ENCODE measurements around the gene CYREN. TPM values are rescaled to one million over a fixed set of nuclear protein-coding genes. Genes with fewer than 3 reads are reported as not detected.

Gene CYREN
- total RNA-seq, 1 experiment from 2014 or later: 70.5 TPM

GRCh38 chr7:135147341-135147898, 23.1 kb downstream of the CYREN start:
- Histone ChIP-seq H3K79me2 (ENCODE audit: low read depth) (no peaks in the 10 kb centered on the region), H3K36me3 (ENCODE audit: low read depth) (no peaks in the 10 kb centered on the region), H3K4me1 (replicated peaks; ENCODE audit: insufficient read depth) (peaks cover 6% of the 10 kb centered on the region; the same call in 1 of the 2 replicates), H3K4me2 (peak overlapping the region; percentile 63), H3K9me3 (ENCODE audit: insufficient read depth, low read depth) (no peaks in the 10 kb centered on the region), H3K9me2 (ENCODE audit: insufficient read depth) (no peaks in the 10 kb centered on the region), H3K4me3 (peak overlapping the region; percentile 40; the same call in 1 of the 2 replicates), H2AFZ (peak overlapping the region; percentile 65; the same call in 1 of the 2 replicates), H3F3A (ENCODE audit: insufficient read depth, low read depth) (peaks cover 6% of the 10 kb centered on the region; the same call in 1 of the 2 replicates), H3K27me3 (ENCODE audit: insufficient read depth, low read depth) (no peaks in the 10 kb centered on the region), H4K20me1 (ENCODE audit: insufficient read depth) (no peaks in the 10 kb centered on the region), H3K27ac (no peak overlapping the region; the same call in 1 of the 2 replicates)
- TF ChIP-seq EZH2 (IDR thresholded peaks at IDR 0.05; ENCODE audit: low read depth): no peak
- no peak for TF ChIP-seq CTCF (conservative IDR thresholded peaks at IDR 0.05)
- CTCF ChIA-PET: interaction anchor here (0.8 kb wide), 1 partner anchor 22 kb away, joined by 3 read pairs; no protein-coding TSS in a partner anchor
- intact Hi-C loops (cut with micrococcal nuclease; ENCODE audit: unreplicated experiment): loop anchor here (10.0 kb wide), 1 partner anchor 163 kb away; the partner anchor contains the start of gene AGBL3
- no peak for DNase-seq
- POLR2A ChIA-PET (ENCODE audit: unreplicated experiment): interaction anchor here (0.6 kb wide), 2 partner anchors 38 to 942 kb away, joined by 4 to 6 read pairs; no protein-coding TSS in a partner anchor
- no TSS peak for BruUV-seq (replicated peaks)

GRCh38 chr7:135143885-135144668, 26.4 kb downstream of the CYREN start:
- Histone ChIP-seq H3K4me1 (replicated peaks; ENCODE audit: insufficient read depth) (peaks cover 6% of the 10 kb centered on the region; the same call in 1 of the 2 replicates), H3K36me3 (ENCODE audit: low read depth) (no peaks in the 10 kb centered on the region), H2AFZ (no peak overlapping the region), H3K9me3 (ENCODE audit: insufficient read depth, low read depth) (no peaks in the 10 kb centered on the region), H4K20me1 (ENCODE audit: insufficient read depth) (no peaks in the 10 kb centered on the region), H3K79me2 (ENCODE audit: low read depth) (no peaks in the 10 kb centered on the region), H3K27ac (no peak overlapping the region), H3K9me2 (ENCODE audit: insufficient read depth) (no peaks in the 10 kb centered on the region), H3K4me2 (no peak overlapping the region), H3K4me3 (no peak overlapping the region), H3K27me3 (ENCODE audit: insufficient read depth, low read depth) (no peaks in the 10 kb centered on the region), H3F3A (ENCODE audit: insufficient read depth, low read depth) (peaks cover 6% of the 10 kb centered on the region; the same call in 1 of the 2 replicates)
- TF ChIP-seq CTCF (conservative IDR thresholded peaks at IDR 0.05): no peak
- TF ChIP-seq EZH2 (IDR thresholded peaks at IDR 0.05; ENCODE audit: low read depth): no peak
- ChIA-PET CTCF (interaction anchor here (0.6 kb wide), 1 partner anchor 1351 kb away, joined by 8 read pairs; no protein-coding TSS in a partner anchor), POLR2A (ENCODE audit: unreplicated experiment) (no interaction called here)
- intact Hi-C loops (cut with micrococcal nuclease; ENCODE audit: unreplicated experiment): loop anchor here (10.0 kb wide), 1 partner anchor 159 kb away; the partner anchor contains the start of gene AGBL3
- BruUV-seq (replicated peaks): no TSS peak
- no peak for DNase-seq

- Histone ChIP-seq H3K4me3 (no peak overlapping the region), H3K9me3 (ENCODE audit: insufficient read depth, low read depth) (no peaks in the 10 kb centered on the region), H3K4me1 (replicated peaks; ENCODE audit: insufficient read depth) (no peaks in the 10 kb centered on the region), H3K4me2 (no peak overlapping the region), H3F3A (ENCODE audit: insufficient read depth, low read depth) (no peaks in the 10 kb centered on the region), H3K27me3 (ENCODE audit: insufficient read depth, low read depth) (peaks cover 8% of the 10 kb centered on the region), H3K36me3 (ENCODE audit: low read depth) (no peaks in the 10 kb centered on the region), H3K27ac (no peak overlapping the region), H3K9me2 (ENCODE audit: insufficient read depth) (0 out of 2 replicates have a peak, but pooled peaks cover 3% of the 10 kb centered on the region), H3K79me2 (ENCODE audit: low read depth) (no peaks in the 10 kb centered on the region), H2AFZ (no peak overlapping the region), H4K20me1 (ENCODE audit: insufficient read depth) (no peaks in the 10 kb centered on the region)
- POLR2A ChIA-PET (ENCODE audit: unreplicated experiment): interaction anchor here (0.7 kb wide), 1 partner anchor 633 kb away, joined by 4 read pairs; no protein-coding TSS in a partner anchor
- CTCF ChIA-PET: no interaction called here
- BruUV-seq (replicated peaks): no TSS peak
- intact Hi-C loops (cut with micrococcal nuclease; ENCODE audit: unreplicated experiment): no loop called here
- DNase-seq: no peak
- TF ChIP-seq EZH2 (IDR thresholded peaks at IDR 0.05; ENCODE audit: low read depth) (no peak), CTCF (conservative IDR thresholded peaks at IDR 0.05) (no peak)
These were observed 40.9 kb downstream of the CYREN start for GRCh38 chr7:135129579-135129978.
